SK-N-MC (cell line): Measurements from ENCODE around the gene TANGO6.

ENCODE experiments used
- EZH2 ChIP-seq: fragments of 200-600 bp; sonication (generic); IDR thresholded peaks from one replicate; pipeline ENCODE4 v1.6.1; 2017; ENCODE audit warnings: antibody characterized with exemption
- POLR2AphosphoS5 ChIP-seq: IDR thresholded peaks from 2 replicates; pipeline ENCODE4 v1.6.1; 2012; ENCODE audit warnings: mild to moderate bottlenecking, low read depth, low read length, borderline replicate concordance

GRCh38 chr16:68833251-68833650, 10.1 kb upstream of the TANGO6 start:
- TF ChIP-seq POLR2AphosphoS5 (no peak), EZH2 (no peak)
